ENCODE results near the gene CEP295NL.
"Not testable (repeated sequence)": the region's sequence is repeated elsewhere in the genome, so short reads cannot be mapped to it uniquely, and the experiment has no call there.

CEP295NL gene

DNA sequence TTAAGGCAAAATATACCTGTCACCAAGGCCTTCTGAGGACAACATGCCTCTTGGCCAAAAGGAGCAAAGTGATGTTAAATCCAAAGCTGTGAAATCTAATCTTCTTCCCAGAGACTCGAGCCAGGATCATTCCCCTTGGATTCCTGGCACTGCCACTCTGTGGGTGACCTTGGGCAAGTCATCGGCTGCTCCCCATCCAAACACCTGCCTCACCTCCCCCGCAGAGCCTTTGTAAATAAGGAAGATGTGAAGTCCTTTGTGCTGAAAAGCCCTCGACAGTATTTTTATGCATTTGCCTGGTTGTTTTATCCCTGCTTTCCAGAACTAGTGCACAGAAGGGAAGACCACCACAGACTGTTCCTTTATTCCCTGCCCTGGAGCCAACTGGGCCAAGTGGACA lies 5.4 kb upstream of the CEP295NL start:
- TF ChIP-seq, protein P1, sequence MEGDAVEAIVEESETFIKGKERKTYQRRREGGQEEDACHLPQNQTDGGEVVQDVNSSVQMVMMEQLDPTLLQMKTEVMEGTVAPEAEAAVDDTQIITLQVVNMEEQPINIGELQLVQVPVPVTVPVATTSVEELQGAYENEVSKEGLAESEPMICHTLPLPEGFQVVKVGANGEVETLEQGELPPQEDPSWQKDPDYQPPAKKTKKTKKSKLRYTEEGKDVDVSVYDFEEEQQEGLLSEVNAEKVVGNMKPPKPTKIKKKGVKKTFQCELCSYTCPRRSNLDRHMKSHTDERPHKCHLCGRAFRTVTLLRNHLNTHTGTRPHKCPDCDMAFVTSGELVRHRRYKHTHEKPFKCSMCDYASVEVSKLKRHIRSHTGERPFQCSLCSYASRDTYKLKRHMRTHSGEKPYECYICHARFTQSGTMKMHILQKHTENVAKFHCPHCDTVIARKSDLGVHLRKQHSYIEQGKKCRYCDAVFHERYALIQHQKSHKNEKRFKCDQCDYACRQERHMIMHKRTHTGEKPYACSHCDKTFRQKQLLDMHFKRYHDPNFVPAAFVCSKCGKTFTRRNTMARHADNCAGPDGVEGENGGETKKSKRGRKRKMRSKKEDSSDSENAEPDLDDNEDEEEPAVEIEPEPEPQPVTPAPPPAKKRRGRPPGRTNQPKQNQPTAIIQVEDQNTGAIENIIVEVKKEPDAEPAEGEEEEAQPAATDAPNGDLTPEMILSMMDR (IDR thresholded peaks at IDR 0.05; ENCODE audit: control insufficient read depth, insufficient read depth, low read depth, low read length, missing control alignments) = no peak
- no peak overlapping the region for H3K4me3 ChIP-seq (ENCODE audit: control insufficient read depth, low read depth, low read length)
- DNase-seq (ENCODE audit: low read depth) = no peak

DNA sequence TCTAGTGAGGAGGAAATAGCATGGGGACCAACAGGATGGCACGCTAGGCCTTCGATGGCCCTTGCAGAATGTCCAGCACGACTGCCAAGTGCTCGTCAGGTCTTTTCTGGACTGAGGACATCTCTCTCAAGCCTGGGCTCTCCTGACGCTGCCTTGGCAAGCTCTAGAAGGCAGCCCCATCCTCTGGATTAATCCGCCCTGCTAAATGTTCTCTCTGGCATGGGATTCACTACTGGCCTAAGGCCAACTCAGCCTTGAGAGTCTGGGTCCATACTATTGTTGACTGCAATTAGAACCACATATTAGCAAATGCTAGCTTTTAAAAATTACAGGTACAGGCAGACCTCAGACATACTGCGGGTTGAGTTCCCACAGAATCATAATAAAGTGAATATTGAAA lies 2.5 kb upstream of the CEP295NL start:
- no peak overlapping the region for H3K4me3 ChIP-seq (ENCODE audit: control insufficient read depth, low read depth, low read length)
- DNase-seq (ENCODE audit: low read depth) = no peak
- TF ChIP-seq, protein P1 (IDR thresholded peaks at IDR 0.05; ENCODE audit: control insufficient read depth, insufficient read depth, low read depth, low read length, missing control alignments) = no peak

DNA sequence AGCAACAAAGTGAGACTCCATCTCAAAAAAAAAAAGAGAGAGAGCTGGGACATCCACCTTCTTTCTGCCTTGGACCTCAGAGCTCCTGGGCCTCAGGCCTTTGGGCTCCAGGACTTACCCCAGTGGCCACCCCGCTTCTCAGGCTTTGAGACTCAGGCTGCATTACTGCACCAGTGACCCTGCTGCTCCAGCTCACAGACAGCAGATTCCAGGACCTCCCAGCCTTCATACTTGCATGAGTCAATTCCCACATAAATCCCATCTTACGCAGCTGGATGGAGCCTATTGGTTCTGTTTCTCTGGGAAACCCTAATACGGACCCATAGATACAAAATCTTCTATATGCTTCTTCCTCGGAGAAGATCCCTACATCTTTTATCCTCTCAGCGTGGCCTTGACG lies 2.1 kb upstream of the CEP295NL start:
- H3K4me3 ChIP-seq (ENCODE audit: control insufficient read depth, low read depth, low read length) = no peak overlapping the region
- TF ChIP-seq, protein P1 (IDR thresholded peaks at IDR 0.05; ENCODE audit: control insufficient read depth, insufficient read depth, low read depth, low read length, missing control alignments) = no peak
- no peak for DNase-seq (ENCODE audit: low read depth)

DNA sequence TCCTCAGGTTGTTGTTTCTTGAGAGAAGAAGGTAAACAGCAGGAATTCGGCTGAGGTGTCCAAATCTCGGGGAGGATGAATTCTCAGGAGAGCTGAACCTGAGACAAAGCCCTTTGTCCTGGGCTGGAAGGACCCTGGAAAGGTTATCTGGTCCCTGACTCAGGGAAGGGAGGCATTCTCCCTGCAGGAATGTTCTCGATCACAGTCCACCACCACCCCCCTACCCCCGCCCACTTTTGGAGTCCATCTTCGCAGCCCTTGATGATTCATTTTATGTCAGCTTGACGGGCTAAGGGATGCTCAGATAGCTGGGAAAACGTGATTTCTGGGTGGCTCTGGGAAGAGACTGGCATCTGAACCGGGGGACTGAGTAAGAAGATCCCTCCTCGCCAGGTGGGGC lies 1.4 kb upstream of the CEP295NL start:
- DNase-seq (ENCODE audit: low read depth) = no peak
- H3K4me3 ChIP-seq (ENCODE audit: control insufficient read depth, low read depth, low read length) = no peak overlapping the region
- TF ChIP-seq, protein P1 (IDR thresholded peaks at IDR 0.05; ENCODE audit: control insufficient read depth, insufficient read depth, low read depth, low read length, missing control alignments) = no peak

DNA sequence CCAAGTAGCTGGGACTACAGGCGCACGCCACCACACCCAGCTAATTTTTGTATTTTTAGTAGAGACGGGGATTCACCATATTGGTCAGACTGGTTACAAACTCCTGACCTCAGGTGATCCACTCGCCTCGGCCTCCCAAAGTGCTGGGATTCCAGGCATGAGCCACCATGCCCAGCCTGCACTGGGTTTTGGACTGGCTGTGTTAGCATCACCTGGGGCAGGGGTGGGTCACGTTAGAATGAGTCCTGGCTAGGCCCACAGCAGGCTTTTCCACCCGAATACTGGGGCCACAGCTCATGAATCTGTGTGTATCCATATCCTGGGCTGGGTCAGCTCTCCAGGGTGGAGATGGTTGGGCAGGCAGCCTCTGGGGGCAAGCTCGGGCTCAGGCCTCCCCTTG lies 770 bp downstream of the CEP295NL start:
- H3K4me3 ChIP-seq (ENCODE audit: control insufficient read depth, low read depth, low read length); DNase-seq (ENCODE audit: low read depth): not testable (repeated sequence)

DNA sequence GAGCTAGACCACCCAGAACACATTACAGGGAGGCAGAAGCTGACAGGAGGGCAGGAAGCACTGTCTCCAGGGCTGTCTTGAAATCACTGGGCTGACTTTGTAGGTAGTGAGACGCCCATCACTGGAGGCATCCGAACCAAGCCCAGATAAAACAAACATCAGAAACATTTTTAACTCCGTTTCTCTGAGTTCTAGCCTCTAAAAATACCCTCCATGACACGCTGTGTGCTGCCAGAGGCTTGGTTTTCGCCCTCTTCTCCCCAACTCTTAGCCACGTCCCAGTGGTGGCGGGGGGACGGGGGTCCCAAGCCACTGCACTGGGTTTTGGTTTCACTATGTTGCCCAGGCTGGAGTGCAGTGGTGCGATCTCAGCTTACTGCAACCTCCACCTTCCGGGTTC lies 1.2 kb downstream of the CEP295NL start:
- TF ChIP-seq, protein P1 (IDR thresholded peaks at IDR 0.05; ENCODE audit: control insufficient read depth, insufficient read depth, low read depth, low read length, missing control alignments) = no peak
- no peak for DNase-seq (ENCODE audit: low read depth)
- H3K4me3 ChIP-seq (ENCODE audit: control insufficient read depth, low read depth, low read length) = no peak overlapping the region

DNA sequence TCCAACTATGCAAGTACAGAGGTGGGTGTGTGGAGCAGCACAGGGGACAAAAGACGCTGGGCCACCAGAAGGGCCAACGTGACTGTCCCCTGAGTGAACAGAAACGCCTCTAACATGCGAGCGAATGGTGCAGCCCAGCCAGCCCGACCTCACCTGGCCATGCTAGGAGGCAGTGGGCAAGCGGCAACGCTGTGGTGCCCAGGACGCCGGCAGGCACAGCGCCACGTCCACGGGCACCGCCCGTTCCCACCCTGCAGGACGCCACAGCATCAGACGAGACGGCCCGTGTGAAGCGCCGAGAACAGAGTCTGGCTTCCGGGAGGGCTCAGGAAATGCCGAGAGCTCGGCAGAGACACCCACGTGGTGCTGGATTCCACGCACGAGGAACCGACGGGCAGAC lies 2.2 kb downstream of the CEP295NL start:
- H3K4me3 ChIP-seq (ENCODE audit: control insufficient read depth, low read depth, low read length) = no peak overlapping the region
- TF ChIP-seq, protein P1 (IDR thresholded peaks at IDR 0.05; ENCODE audit: control insufficient read depth, insufficient read depth, low read depth, low read length, missing control alignments) = no peak
- no peak for DNase-seq (ENCODE audit: low read depth)

Measured in AG09309 (cell line).